ENCODE results near the gene MARCHF2. TPM values are rescaled to one million over a fixed set of nuclear protein-coding genes. Genes with fewer than 3 reads are reported as not detected.

The MARCHF2 gene
- total and polyA plus RNA-seq, 9 of the 15 experiments (the other 6 are each of a cell fraction or from before 2014, with no cell fraction given), result 0.39 to 6.4 (median 2.2) TPM

DNA sequence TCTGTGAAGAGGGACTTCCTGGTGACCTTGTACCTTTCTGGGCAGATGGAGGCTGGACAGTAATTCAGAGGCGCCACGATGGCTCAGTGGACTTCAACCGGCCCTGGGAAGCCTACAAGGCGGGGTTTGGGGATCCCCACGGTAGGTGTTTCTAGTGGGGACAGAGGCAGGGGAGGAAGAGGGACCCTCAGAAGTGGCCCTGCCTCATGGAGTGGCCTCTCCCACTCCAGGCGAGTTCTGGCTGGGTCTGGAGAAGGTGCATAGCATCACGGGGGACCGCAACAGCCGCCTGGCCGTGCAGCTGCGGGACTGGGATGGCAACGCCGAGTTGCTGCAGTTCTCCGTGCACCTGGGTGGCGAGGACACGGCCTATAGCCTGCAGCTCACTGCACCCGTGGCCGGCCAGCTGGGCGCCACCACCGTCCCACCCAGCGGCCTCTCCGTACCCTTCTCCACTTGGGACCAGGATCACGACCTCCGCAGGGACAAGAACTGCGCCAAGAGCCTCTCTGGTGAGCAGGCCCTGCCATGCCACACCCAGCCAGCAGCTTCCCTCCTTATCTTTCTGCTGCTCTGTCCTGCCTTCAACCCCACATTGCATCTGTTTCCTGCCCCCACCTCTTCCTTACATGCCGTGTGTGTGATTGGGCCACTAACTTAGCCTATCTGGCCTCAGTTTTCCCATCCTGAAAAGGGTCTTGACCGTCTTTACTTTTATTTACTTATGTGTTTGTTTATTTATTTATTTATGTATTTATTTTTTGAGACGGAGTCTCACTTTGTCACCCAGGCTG is 41.9 kb upstream of the MARCHF2 start (continued):
- TF ChIP-seq ARID1B (IDR thresholded peaks at IDR 0.05) (peak; percentile 83), EP400 (IDR thresholded peaks at IDR 0.05) (peak; percentile 40; the same call in 1 of the 2 replicates), DIDO1 (tag; IDR thresholded peaks at IDR 0.05; ENCODE audit: low read depth) (no peak), NFYB (IDR thresholded peaks at IDR 0.05; ENCODE audit: extremely low read depth, insufficient read length) (no peak), ZNF589 (CRISPR knock-in tag; IDR thresholded peaks at IDR 0.05; ENCODE audit: low read depth) (no peak), HNRNPK (IDR thresholded peaks at IDR 0.05; ENCODE audit: low read depth, low read length, poor library complexity, severe bottlenecking) (no peak)
- TF ChIP-seq, protein P1, sequence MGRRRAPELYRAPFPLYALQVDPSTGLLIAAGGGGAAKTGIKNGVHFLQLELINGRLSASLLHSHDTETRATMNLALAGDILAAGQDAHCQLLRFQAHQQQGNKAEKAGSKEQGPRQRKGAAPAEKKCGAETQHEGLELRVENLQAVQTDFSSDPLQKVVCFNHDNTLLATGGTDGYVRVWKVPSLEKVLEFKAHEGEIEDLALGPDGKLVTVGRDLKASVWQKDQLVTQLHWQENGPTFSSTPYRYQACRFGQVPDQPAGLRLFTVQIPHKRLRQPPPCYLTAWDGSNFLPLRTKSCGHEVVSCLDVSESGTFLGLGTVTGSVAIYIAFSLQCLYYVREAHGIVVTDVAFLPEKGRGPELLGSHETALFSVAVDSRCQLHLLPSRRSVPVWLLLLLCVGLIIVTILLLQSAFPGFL (CRISPR knock-in tag; IDR thresholded peaks at IDR 0.05), result no peak
- TF ChIP-seq, protein P2, sequence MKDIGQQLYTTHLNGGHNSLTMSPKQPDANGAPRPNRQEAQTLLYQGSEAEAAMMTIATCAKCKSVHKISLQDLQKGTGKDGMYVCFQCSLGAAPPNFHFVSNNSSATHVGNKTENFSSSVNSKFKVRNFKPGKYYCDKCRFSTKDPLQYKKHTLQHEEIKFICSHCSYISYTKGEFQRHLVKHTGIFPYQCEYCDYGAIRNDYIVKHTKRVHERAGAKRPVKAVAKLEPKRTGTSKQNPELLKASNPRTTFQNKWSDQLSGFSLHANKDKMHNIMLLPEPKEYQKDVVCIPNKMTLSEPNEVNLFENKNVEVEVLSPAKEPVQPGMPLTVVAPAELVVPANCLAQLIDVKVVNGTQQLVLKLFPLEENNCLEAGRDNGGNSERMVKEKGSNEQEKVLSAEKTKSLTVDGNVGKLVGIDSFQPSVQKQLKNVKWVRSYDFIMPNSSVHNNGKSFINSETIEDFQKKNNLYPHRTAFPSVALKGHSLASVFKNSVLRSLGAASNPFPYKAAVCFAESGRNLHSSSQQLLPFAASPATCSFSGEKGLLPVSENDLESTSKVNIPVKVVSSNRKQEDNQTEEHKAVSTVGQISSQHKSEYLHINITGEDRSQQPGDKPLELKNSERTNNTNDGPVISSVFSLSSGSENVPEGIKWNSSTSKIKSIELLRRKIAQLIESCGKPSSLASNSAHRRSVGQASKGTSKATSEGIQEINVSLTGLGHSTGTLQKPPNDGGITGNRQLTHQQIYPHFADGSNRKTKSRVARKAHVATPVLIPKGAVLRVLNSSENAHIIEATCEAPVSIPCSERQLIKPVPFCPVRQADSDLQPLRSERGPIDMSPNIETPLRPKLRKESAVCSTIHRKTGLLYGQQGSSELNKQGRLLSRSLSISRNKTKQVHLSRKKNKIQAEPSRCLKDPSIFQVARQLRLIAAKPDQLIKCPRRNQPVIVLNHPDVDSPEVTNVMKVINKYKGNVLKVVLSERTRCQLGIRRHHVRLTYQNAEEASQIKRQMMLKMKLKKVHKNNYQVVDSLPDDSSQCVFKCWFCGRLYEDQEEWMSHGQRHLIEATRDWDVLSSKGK (CRISPR knock-in tag; IDR thresholded peaks at IDR 0.05), result no peak
- TF ChIP-seq, protein P3, sequence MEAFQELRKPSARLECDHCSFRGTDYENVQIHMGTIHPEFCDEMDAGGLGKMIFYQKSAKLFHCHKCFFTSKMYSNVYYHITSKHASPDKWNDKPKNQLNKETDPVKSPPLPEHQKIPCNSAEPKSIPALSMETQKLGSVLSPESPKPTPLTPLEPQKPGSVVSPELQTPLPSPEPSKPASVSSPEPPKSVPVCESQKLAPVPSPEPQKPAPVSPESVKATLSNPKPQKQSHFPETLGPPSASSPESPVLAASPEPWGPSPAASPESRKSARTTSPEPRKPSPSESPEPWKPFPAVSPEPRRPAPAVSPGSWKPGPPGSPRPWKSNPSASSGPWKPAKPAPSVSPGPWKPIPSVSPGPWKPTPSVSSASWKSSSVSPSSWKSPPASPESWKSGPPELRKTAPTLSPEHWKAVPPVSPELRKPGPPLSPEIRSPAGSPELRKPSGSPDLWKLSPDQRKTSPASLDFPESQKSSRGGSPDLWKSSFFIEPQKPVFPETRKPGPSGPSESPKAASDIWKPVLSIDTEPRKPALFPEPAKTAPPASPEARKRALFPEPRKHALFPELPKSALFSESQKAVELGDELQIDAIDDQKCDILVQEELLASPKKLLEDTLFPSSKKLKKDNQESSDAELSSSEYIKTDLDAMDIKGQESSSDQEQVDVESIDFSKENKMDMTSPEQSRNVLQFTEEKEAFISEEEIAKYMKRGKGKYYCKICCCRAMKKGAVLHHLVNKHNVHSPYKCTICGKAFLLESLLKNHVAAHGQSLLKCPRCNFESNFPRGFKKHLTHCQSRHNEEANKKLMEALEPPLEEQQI (IDR thresholded peaks at IDR 0.05), result no peak
